Lung (tissue), 12 donors: ENCODE results near the gene MSANTD2. TPM values are rescaled to one million over a fixed set of nuclear protein-coding genes. Genes with fewer than 3 reads are reported as not detected.

Experiments
- ATAC-seq: fragments of 200-7000 bp; cut with Tn5 transposase; one replicate; pipeline ENCODE4 v1.9.1; 2020; ENCODE audit warnings: moderate number of reproducible peaks; ENCODE audit not compliant: insufficient read depth, low FRiP score
- DNase-seq, 3 donors: peaks; one replicate each; pipeline ENCODE4 v3.0.0-alpha.2; 2013 to 2017
- H3K27ac ChIP-seq, 2 donors: one replicate each; pipeline ENCODE4 v1.5.1; 2013; ENCODE audit warnings: mild to moderate bottlenecking in 2 of 2, moderate library complexity in 2 of 2, control low read depth in 1 of 2, inconsistent platforms in 1 of 2, low read depth in 1 of 2, low read length in 1 of 2
- H3K27me3 ChIP-seq, 3 donors: one replicate each; pipeline ENCODE4 v1.5.1; 2013; ENCODE audit warnings: low read length in 2 of 3; ENCODE audit not compliant: control insufficient read depth in 3 of 3, insufficient read depth in 3 of 3
- H3K36me3 ChIP-seq, 4 donors: one replicate each; pipeline ENCODE4 v1.5.1; 2013; ENCODE audit warnings: low read length in 4 of 4, mild to moderate bottlenecking in 1 of 4, moderate library complexity in 1 of 4; ENCODE audit not compliant: control insufficient read depth in 4 of 4, insufficient read depth in 4 of 4
- H3K4me1 ChIP-seq, 5 donors: one replicate each; pipeline ENCODE4 v1.5.1; 2013; ENCODE audit warnings: low read length in 5 of 5, mild to moderate bottlenecking in 2 of 5, moderate library complexity in 1 of 5; ENCODE audit not compliant: control insufficient read depth in 5 of 5, insufficient read depth in 5 of 5
- H3K4me3 ChIP-seq: one replicate; pipeline ENCODE4 v1.5.1; 2013; ENCODE audit warnings: mild to moderate bottlenecking, control low read depth, moderate library complexity
- H3K9ac ChIP-seq, 2 donors: one replicate each; pipeline ENCODE4 v1.5.1; 2013; ENCODE audit warnings: low read length in 2 of 2, control low read depth in 1 of 2; ENCODE audit not compliant: insufficient read depth in 1 of 2
- H3K9me3 ChIP-seq, 4 donors: one replicate each; pipeline ENCODE4 v1.5.1; 2013; ENCODE audit warnings: low read length in 3 of 4, mild to moderate bottlenecking in 1 of 4, moderate library complexity in 1 of 4; ENCODE audit not compliant: control insufficient read depth in 4 of 4, insufficient read depth in 3 of 4
- CTCF ChIP-seq: IDR thresholded peaks from 2 replicates; pipeline ENCODE4 v1.5.1; 2012; ENCODE audit warnings: mild to moderate bottlenecking; ENCODE audit errors: control extremely low read depth, extremely low read depth
- WGBS, 2 donors: extraction: QIAGEN DNeasy Blood & Tissue Kit; methylation state at CpG; one replicate each; pipeline ENCODE4 v1.1.7; 2013; 5-methylcytosine and 5-hydroxymethylcytosine counted together
- polyA plus RNA-seq, 2 donors: library from polyadenylated mRNA; stranded (reverse); fragments of 200-250 nt; gene quantifications; one replicate each; pipeline ENCODE4 v1.2.1, GENCODE V29; 2013
- total RNA-seq, 2 donors: library from RNA; depleted of rRNA in 1 of 2; stranded (reverse); fragments of >200 nt in 1 of 2; gene quantifications; one replicate each; pipeline ENCODE4 v1.2.1, GENCODE V29; 2014 to 2021
- donor health status: control.
- donor health status: control.
- donor health status: Bipolar disorder and iron deficiency.
- donor health status: healthy.
- donor health status: DM: yes; HTN: yes; CAD: no.

The MSANTD2 gene
- total and polyA plus RNA-seq, 4 donors, result 3.9 to 33.6 (median 15.7) TPM

GRCh38 chr11:124843616-124843910 lies 43.4 kb upstream of the MSANTD2 start:
- no peak overlapping the region for H3K4me3 ChIP-seq
- H3K27me3 ChIP-seq, result peaks cover 3 to 63% (median 56%) of the 10 kb centered on the region in 3 donors
- peaks cover 0 to 8% (median 0%) of the 10 kb centered on the region in 4 donors for H3K9me3 ChIP-seq
- WGBS, 2 donors, result 9 to 20% methylated on average over 8 of the region's 8 CpGs
- peaks cover 0 to 58% (median 21%) of the 10 kb centered on the region in 5 donors for H3K4me1 ChIP-seq
- ATAC-seq, result no peak
- H3K9ac ChIP-seq, result no peak overlapping the region
- DNase-seq, result no peak
- H3K36me3 ChIP-seq, result no peaks in the 10 kb centered on the region
- H3K27ac ChIP-seq, result no peak overlapping the region
- no peak for TF ChIP-seq CTCF

- H3K9ac ChIP-seq, result no peak overlapping the region
- DNase-seq, result peak; percentile 70 to 93 (median 92)
- H3K4me3 ChIP-seq, result no peak overlapping the region
- ATAC-seq, result no peak
- peaks cover 0 to 61% (median 21%) of the 10 kb centered on the region in 5 donors for H3K4me1 ChIP-seq
- 24 to 27% methylated on average over 4 of the region's 4 CpGs for WGBS, 2 donors
- H3K27ac ChIP-seq, result no peak overlapping the region
- no peaks in the 10 kb centered on the region for H3K36me3 ChIP-seq
- H3K27me3 ChIP-seq, result peaks cover 3 to 55% (median 49%) of the 10 kb centered on the region in 3 donors
- TF ChIP-seq CTCF, result no peak
- H3K9me3 ChIP-seq, result peaks cover 0 to 8% (median 0%) of the 10 kb centered on the region in 4 donors
Measured at GRCh38 chr11:124842305-124842704, 42.1 kb upstream of the MSANTD2 start.

GRCh38 chr11:124841840-124842239 lies 41.6 kb upstream of the MSANTD2 start:
- no peak overlapping the region for H3K27ac ChIP-seq
- peaks cover 0 to 8% (median 0%) of the 10 kb centered on the region in 4 donors for H3K9me3 ChIP-seq
- 35 to 44% methylated on average over 2 of the region's 2 CpGs for WGBS, 2 donors
- no peak overlapping the region for H3K9ac ChIP-seq
- no peak for TF ChIP-seq CTCF
- H3K36me3 ChIP-seq, result no peaks in the 10 kb centered on the region
- DNase-seq (peak in 1 of 3 donors; percentile 61), ATAC-seq (no peak)
- H3K27me3 ChIP-seq, result peaks cover 3 to 52% (median 48%) of the 10 kb centered on the region in 3 donors
- no peak overlapping the region for H3K4me3 ChIP-seq
- peaks cover 0 to 64% (median 21%) of the 10 kb centered on the region in 5 donors for H3K4me1 ChIP-seq

- 39 to 51% methylated on average over 3 of the region's 3 CpGs for WGBS, 2 donors
- Histone ChIP-seq H3K27ac (no peak overlapping the region), H3K9me3 (peaks cover 0 to 8% (median 0%) of the 10 kb centered on the region in 4 donors), H3K4me3 (no peak overlapping the region), H3K9ac (no peak overlapping the region), H3K4me1 (peaks cover 0 to 68% (median 21%) of the 10 kb centered on the region in 5 donors), H3K36me3 (no peaks in the 10 kb centered on the region), H3K27me3 (peaks cover 3 to 47% (median 44%) of the 10 kb centered on the region in 3 donors)
- ATAC-seq, result no peak
- no peak for DNase-seq
- TF ChIP-seq CTCF, result no peak
Measured at GRCh38 chr11:124841201-124841600, 41.0 kb upstream of the MSANTD2 start.
